ENCODE data around the gene INPP5F.

DNA sequence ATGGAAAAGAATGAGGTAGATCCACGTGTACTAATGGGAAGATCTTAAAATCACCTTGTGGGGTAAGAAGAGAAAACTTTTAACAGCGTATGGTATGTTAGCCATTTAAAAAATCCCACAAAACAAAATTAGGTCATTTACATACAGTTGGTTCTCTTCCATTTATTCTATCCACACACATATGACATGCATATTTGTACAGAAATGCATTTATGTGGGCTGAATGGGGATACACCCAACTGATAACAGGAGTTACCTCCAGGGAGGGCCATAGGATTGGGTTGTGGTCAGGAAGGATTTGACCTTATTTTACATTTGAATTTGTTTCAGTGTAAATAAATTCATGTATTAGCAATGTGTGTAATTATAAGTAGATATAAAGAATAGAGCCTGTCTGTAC, 75.3 kb downstream of the INPP5F start:
- TF ChIP-seq ZC3H11A (IDR thresholded peaks at IDR 0.05; ENCODE audit: low read depth, low read length) (no peak), POLR2AphosphoS5 (IDR thresholded peaks at IDR 0.05; ENCODE audit: control insufficient read depth, insufficient read depth, low read depth, low read length) (no peak)
- TF ChIP-seq, protein P1, sequence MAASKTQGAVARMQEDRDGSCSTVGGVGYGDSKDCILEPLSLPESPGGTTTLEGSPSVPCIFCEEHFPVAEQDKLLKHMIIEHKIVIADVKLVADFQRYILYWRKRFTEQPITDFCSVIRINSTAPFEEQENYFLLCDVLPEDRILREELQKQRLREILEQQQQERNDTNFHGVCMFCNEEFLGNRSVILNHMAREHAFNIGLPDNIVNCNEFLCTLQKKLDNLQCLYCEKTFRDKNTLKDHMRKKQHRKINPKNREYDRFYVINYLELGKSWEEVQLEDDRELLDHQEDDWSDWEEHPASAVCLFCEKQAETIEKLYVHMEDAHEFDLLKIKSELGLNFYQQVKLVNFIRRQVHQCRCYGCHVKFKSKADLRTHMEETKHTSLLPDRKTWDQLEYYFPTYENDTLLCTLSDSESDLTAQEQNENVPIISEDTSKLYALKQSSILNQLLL (CRISPR knock-in tag; IDR thresholded peaks at IDR 0.05; ENCODE audit: borderline replicate concordance): no peak
- TF ChIP-seq, protein P2, sequence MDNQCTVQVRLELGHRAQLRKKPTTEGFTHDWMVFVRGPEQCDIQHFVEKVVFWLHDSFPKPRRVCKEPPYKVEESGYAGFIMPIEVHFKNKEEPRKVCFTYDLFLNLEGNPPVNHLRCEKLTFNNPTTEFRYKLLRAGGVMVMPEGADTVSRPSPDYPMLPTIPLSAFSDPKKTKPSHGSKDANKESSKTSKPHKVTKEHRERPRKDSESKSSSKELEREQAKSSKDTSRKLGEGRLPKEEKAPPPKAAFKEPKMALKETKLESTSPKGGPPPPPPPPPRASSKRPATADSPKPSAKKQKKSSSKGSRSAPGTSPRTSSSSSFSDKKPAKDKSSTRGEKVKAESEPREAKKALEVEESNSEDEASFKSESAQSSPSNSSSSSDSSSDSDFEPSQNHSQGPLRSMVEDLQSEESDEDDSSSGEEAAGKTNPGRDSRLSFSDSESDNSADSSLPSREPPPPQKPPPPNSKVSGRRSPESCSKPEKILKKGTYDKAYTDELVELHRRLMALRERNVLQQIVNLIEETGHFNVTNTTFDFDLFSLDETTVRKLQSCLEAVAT (IDR thresholded peaks at IDR 0.05): no peak

Data from K562 (cell line).